NCI-H2029 treated with DMSO at 0.1 percent for 48 hours (cell line): ENCODE results near the gene PRDM16.

Experiments used
- DNase-seq: peaks from one replicate; lab custom pipeline; 2025; lab: John Stamatoyannopoulos, UW

The PRDM16 gene

DNA sequence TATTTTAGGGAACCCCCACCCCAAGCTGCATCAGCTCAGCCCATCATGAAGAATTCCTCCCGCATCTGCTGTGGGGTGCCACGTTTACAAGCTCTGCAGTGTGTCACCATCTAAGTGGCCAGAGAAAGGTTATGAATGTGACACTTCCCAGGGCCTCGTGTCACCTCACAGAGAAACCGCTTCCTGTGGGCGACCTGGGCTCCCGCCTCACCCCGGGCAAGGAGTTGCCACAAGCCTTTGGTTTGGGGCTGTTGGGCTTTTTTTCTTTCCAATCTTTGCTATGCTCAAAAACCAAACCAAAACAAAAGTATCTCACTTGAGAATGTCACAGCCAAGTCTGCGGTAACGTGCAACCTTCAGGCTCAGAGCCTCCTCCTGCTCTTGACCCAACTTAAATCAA, 303.3 kb downstream of the PRDM16 start:
- no peak for DNase-seq

- no peak for DNase-seq
Measured at GRCh38 chr1:3373175-3373574, 304.2 kb downstream of the PRDM16 start.

- DNase-seq, result no peak
Measured at GRCh38 chr1:3373700-3374405, 304.9 kb downstream of the PRDM16 start.

DNA sequence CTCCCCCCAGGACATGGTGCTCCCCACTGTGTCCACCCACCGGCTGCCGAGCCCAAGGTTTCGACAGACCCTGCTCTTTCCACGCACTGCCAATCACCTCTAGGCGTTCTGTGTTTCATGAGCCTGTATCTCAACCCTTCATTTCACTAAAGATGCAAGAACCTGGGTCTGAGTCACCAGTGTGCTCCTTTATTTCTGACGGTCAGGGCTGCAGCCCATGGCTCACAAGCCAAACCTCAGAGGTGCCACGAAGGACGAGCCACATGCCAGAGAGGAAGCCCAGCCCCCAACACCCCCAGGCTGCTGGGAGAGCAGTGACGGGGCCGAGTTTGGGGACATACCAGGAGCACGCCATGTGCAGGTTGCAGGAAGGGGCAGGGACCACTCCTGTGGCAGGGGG, 306.2 kb downstream of the PRDM16 start:
- no peak for DNase-seq

DNA sequence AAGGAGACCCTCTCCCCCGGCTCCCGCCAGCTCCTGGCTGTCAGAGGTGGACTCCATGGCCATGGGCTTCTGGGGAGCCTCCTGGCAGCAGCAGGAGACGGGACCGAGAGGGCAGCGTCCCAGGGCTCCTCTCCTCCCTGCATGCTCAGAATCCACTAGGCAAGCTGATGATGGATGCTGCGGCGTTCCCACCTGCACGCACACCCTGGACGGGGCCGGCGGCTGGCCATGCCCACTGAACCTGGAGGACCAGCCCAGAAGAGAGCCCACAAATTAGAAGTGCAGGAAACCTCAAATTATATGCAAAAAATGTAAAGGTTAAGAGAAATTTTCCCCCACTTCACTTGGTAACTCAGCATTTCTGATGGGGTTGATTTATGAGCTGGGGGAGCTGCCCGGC, 308.2 kb downstream of the PRDM16 start:
- no peak for DNase-seq

GRCh38 chr1:3377604-3378279, 308.7 kb downstream of the PRDM16 start:
- DNase-seq, result no peak

DNA sequence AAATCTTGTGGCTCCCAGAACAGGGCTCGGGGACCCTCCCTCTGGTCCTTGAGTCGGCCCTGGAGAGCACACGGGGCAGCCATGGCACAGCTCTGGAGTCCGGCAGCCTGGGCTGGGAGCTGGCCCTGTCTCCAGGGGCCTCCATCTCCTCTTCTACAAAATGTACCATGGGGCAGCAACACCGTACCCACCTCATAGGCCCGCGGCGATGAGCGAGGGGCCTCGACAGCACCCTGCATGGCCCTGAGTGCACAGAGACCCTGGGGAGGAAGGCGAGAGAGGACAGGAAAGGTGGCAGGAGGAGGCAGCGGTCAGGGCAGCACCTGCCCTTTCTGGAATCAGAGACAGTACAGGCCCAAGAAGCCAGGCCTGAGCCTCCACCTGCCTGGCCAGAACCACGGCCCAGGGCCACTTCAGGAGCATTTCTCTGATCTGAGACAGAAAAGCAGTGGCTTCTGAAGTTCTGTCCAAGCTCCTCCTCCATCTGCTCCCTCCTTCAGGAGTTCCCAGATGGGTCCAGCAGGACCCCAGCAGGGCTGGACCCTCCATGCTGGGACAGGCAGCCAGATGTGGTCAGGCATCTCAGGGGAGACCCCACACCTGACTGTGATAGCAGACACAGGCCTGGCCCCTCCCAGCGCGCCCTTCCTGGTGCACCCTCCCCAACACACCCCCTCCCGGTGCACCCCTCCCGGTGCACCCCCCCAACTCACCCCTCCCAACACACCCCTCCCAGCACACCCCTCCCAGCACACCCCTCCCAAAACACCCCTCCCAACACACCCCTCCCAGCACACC, 309.6 kb downstream of the PRDM16 start:
- DNase-seq, result no peak

DNA sequence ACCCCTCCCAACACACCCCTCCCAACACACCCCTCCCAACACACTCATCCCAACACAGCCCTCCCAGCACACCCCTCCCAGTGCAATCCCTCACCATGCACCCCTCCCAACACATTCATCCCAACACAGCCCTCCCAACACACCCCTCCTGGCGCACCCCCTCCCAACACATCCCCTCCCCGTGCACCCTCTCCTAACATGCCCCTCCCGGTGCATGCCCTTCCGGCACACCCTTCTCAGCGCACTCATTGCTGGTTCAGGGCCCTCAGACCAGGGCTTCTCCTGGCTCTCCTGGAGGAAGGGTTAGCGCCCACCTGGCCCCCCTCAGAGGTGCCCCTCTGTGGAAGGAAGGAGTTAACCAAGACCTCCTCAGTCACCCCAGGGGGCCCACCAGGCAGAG, 310.9 kb downstream of the PRDM16 start:
- no peak for DNase-seq

GRCh38 chr1:3380469-3380868, 311.5 kb downstream of the PRDM16 start:
- no peak for DNase-seq

GRCh38 chr1:3381901-3382300, 312.9 kb downstream of the PRDM16 start:
- DNase-seq, result no peak

DNA sequence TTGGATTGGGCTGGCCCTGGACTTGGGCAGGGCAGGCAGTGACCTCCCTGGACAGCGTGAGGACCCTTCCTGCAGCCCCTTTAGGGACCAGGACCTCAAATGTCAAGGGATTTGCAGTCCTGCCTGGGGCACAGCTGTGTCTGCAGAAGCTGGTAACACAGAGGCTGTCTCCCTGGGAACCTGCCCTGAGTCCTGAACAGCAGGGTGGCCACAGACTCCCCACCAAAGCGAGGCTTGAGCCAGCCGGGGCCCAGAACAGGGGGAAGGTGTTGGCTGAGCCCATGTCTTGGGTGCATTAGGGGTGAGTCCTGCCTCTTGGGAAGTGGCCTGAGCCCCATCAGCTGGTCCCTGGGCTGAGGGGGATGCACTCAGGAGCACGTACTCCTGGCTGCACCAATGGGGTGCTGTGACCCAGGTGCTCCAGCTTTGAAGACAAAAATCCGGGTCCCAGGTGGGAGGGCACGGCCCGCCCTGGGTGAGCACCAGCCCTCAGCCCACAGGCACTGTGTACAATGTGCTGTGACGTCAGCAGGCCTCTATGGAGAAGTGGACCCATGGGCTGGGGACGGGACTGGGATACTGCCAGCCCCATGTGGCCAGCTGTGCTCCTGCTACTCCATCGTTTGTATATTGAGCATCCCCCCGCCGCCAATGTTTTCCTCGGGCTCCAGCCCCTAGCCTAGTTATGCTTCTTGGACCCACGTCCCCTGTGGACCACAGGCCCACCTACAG, 313.5 kb downstream of the PRDM16 start:
- no peak for DNase-seq

GRCh38 chr1:3383679-3384078, 314.7 kb downstream of the PRDM16 start:
- no peak for DNase-seq

DNA sequence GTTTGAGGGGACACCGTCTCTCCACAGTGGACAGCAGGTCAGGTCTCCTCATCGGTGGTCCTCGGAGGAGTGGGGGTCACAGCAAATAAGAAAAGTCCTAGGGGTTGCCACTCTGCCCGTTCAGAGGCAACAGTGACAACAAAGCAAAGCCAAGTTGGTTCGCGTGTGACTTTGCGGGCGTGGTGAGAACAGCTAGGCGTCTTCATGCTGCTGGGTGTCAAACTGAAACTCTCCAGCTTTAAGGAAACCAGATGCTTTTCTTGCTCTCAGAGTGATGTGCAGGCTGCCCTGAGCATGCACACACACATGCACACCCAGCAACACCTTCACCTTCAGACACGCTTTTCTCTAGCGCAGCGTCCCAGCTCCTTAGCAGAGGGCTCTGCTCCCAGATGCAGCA, 315.4 kb downstream of the PRDM16 start:
- DNase-seq, result no peak

DNA sequence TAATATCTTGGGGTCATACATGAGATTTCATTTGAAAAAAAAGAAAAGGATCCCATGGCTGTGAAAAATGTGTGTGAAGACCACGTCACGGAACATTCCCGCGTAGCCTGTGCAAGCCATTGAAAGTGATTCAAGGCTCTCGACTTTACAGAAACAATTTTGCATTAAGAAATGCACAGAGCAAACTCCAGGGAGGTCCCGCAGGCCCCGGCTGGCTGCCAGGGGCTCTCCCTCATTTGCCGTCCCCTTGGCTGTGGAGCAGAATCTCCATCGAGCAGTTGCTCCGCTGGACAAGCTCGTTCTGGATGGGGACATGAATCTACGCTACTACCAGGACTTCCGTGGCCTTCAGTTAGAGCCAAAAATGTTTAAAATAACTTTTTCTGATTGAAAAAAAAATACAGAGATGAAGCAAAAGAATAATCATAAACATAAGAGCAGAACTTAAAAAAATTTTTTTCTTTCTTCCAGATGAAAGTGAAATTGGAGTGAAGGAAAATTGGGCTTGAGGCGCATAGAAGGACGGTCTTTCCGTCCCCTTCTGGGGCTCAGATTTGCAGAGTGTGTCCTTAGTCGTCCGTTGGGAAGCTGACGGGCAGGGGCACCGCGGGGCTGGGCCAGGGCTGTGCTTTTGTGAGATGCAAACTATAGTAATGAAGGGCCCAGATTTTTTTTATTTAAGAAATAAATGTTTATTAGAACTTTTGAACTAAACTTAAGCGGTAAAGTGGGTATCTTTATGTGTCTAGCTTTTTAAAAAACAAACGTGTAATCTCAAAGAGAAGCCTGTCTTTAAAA, 317.4 kb downstream of the PRDM16 start:
- DNase-seq, result no peak

DNA sequence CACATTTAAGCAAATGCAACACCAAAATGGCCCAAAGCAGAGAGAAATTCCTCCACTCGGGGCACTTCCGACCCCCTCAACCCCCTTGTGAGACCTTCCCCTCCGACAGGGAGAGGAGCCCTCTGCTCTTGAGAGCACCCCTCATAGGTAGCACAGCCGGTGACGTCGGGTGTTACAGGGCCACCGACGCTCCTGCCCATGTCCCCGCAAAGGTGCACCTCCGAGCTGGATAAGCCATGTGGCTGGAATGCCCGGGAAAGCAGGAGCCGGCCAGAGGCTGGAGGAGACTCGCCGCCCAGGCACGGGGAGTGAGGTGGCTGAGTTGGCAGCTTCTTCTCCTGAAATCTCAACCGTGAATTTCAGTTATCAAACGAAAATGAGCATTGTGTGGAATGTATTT, 318.4 kb downstream of the PRDM16 start:
- DNase-seq, result no peak

DNA sequence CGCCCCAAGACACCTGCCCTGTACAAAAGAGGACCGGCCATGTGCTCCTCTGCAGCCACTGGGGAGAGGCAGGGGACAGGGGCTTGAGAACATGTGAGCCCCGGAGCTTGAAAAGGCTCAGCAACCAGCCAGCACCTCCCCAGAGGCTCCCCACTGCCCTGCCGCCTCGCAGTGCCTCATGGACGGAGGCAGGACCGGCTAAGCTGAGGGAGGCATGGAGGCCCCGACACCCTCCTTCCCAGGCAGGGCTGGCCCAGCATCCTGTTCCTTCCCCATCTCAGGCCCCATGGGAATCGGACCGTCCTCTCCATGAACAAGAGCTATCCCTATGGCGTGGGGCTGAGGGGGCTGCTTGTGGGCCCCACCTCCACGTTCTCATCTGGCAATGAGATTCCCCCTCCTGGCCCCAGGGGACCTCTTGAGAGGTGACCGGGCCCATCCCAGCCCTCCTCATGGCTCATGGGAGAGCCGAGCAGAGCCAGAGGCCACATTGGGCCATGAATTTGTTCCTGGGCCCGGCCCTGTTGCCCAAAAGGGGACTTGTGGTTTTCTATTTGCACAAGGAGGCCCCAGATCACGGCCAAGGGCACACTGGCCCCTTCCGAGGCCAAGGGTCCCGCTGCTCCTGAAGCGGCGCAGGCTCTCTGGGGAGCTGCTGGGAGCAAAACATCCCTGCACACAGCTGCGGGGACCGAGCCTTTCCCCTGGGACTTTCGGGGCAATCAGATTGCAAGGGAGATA, 320.3 kb downstream of the PRDM16 start:
- DNase-seq, result no peak

DNA sequence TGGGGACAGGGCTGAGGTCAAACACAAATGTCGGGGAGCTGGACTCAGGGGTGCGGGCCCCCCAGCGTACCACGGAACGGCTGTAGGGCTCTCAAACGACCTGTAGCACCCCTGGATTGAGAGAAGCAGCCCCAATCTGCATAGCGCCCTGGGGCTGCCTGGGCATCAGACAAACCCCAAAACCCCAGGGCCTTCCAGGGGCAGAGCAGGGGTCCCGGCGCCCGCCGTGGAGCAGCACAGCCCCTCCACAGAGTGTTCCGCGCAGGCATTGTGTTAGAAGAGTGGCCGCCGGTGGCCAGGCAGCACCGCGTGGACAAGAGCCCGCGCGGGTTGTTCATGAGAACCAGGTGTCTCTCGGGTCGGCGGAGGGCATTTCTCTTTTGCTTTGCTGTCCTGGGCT, 321.3 kb downstream of the PRDM16 start:
- DNase-seq, result no peak

GRCh38 chr1:3391711-3392110, 322.7 kb downstream of the PRDM16 start:
- no peak for DNase-seq

- DNase-seq, result no peak
Measured at GRCh38 chr1:3393024-3393986, 324.3 kb downstream of the PRDM16 start.
